ENCODE results near the gene ANO1.

GRCh38 chr11:70084046-70084984, 6.2 kb downstream of the ANO1 start:
- TF ChIP-seq, protein P1, sequence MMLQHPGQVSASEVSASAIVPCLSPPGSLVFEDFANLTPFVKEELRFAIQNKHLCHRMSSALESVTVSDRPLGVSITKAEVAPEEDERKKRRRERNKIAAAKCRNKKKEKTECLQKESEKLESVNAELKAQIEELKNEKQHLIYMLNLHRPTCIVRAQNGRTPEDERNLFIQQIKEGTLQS (IDR thresholded peaks at IDR 0.05): no peak
- TF ChIP-seq, protein P2, sequence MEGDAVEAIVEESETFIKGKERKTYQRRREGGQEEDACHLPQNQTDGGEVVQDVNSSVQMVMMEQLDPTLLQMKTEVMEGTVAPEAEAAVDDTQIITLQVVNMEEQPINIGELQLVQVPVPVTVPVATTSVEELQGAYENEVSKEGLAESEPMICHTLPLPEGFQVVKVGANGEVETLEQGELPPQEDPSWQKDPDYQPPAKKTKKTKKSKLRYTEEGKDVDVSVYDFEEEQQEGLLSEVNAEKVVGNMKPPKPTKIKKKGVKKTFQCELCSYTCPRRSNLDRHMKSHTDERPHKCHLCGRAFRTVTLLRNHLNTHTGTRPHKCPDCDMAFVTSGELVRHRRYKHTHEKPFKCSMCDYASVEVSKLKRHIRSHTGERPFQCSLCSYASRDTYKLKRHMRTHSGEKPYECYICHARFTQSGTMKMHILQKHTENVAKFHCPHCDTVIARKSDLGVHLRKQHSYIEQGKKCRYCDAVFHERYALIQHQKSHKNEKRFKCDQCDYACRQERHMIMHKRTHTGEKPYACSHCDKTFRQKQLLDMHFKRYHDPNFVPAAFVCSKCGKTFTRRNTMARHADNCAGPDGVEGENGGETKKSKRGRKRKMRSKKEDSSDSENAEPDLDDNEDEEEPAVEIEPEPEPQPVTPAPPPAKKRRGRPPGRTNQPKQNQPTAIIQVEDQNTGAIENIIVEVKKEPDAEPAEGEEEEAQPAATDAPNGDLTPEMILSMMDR (IDR thresholded peaks at IDR 0.05; ENCODE audit: low read depth, low read length, missing input control): no peak

All from liver (tissue), 3 donors.